ENCODE results near the gene CCDC102B.

CCDC102B gene

GRCh38 chr18:68839701-68840100 lies 41.8 kb downstream of the CCDC102B start:
- CTCF ChIA-PET, result no interaction called here
- POLR2A ChIA-PET, result no interaction called here
- DNase-seq (ENCODE audit: extremely low spot score), result no peak
- no peak for TF ChIP-seq CTCF (IDR thresholded peaks at IDR 0.05; ENCODE audit: control extremely low read depth, extremely low read depth, low read depth, missing control alignments)

GRCh38 chr18:68840554-68841263 lies 42.8 kb downstream of the CCDC102B start:
- ChIA-PET POLR2A (no interaction called here), CTCF (no interaction called here)
- no peak for DNase-seq (ENCODE audit: extremely low spot score)
- no peak for TF ChIP-seq CTCF (IDR thresholded peaks at IDR 0.05; ENCODE audit: control extremely low read depth, extremely low read depth, low read depth, missing control alignments)

- no peak for TF ChIP-seq CTCF (IDR thresholded peaks at IDR 0.05; ENCODE audit: control extremely low read depth, extremely low read depth, low read depth, missing control alignments)
- ChIA-PET CTCF (no interaction called here), POLR2A (no interaction called here)
- DNase-seq (ENCODE audit: extremely low spot score), result no peak
Observed at GRCh38 chr18:68841301-68841700, 43.4 kb downstream of the CCDC102B start.

- ChIA-PET POLR2A (no interaction called here), CTCF (interaction anchor here (0.9 to 1.2 kb wide), 2 partner anchors 29 to 1591 kb away, joined by 3 read pairs; no protein-coding TSS in a partner anchor)
- DNase-seq (ENCODE audit: extremely low spot score), result no peak
- no peak for TF ChIP-seq CTCF (IDR thresholded peaks at IDR 0.05; ENCODE audit: control extremely low read depth, extremely low read depth, low read depth, missing control alignments)
Observed at GRCh38 chr18:68842951-68843350, 45.1 kb downstream of the CCDC102B start.

GRCh38 chr18:68843473-68844089 lies 45.7 kb downstream of the CCDC102B start:
- ChIA-PET CTCF (interaction anchor here (0.9 to 1.2 kb wide), 2 partner anchors 28 to 1591 kb away, joined by 3 read pairs; no protein-coding TSS in a partner anchor), POLR2A (no interaction called here)
- no peak for TF ChIP-seq CTCF (IDR thresholded peaks at IDR 0.05; ENCODE audit: control extremely low read depth, extremely low read depth, low read depth, missing control alignments)
- no peak for DNase-seq (ENCODE audit: extremely low spot score)

GRCh38 chr18:68847219-68847837 lies 49.4 kb downstream of the CCDC102B start:
- CTCF ChIA-PET, result interaction anchor here (1.6 kb wide), 1 partner anchor 1587 kb away, joined by 5 read pairs; no protein-coding TSS in a partner anchor
- no peak for DNase-seq (ENCODE audit: extremely low spot score)
- POLR2A ChIA-PET, result no interaction called here
- TF ChIP-seq CTCF (IDR thresholded peaks at IDR 0.05; ENCODE audit: control extremely low read depth, extremely low read depth, low read depth, missing control alignments), result peak; percentile 58
